ENCODE measurements around the gene CHRNB2.

Gene CHRNB2

GRCh38 chr1:154611150-154611862 lies 43.7 kb downstream of the CHRNB2 start:
- no peak for DNase-seq (ENCODE audit: low spot score)

- DNase-seq (ENCODE audit: low spot score): no peak
Observed at GRCh38 chr1:154614247-154614646, 46.7 kb downstream of the CHRNB2 start.

- DNase-seq (ENCODE audit: low spot score): no peak
Observed at GRCh38 chr1:154614901-154615300, 47.3 kb downstream of the CHRNB2 start.

DNA sequence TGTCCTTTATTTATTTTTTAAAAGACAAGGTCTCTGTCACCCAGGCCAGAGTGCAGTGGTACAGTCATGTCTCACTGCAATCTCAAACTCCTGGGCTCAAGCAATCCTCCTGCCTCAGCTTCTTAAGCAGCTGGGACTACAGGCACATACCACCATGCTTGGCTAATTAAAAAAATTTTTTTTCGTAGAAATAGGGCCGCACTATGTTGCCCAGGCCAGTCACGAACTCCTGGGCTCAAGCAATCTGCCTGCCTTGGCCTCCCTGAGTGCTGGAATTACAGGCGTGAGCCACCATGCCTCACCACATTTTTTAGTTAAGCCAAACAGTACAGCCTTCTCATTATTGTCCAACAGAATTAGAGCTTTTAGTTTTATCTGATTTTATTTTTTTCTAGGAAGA lies 47.8 kb downstream of the CHRNB2 start:
- DNase-seq (ENCODE audit: low spot score): no peak

GRCh38 chr1:154616659-154617345 lies 49.2 kb downstream of the CHRNB2 start:
- DNase-seq (ENCODE audit: low spot score): no peak

DNA sequence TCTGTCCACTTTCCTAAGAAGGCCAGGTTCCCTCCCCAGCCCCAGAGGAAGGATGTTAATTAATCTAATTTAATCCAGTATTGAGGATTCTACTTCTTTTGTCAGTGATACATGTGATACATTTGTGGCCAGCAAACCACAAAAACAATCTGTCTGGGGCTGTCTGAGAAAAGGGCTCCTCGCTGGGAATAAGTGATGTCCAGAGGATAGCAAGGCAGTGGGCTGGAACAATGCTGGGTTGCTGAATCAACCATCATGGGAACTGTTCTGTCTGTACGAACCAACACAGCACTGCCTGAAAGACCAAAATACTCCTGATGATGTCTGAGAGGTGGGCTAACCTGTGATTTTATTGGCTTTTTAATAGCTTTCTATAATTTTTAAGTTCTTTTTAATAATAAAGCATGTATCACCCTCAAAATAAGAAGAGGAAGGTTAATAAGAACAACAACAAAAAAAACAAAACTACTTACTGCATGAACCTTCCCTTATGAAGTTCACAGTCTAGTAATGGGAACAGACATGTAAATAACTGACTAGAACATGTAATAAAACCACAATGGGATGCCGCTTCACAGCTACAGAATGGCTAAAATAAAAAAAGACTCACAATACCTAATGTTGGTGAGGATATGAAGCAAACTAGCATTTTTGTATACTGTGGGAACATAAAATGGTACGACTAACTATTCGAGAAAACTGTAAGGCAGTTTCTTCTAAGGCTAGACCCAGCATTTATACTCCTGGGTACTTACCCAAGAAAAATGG lies 51.8 kb downstream of the CHRNB2 start:
- no peak for DNase-seq (ENCODE audit: low spot score)

GRCh38 chr1:154620751-154621150 lies 53.2 kb downstream of the CHRNB2 start:
- no peak for DNase-seq (ENCODE audit: low spot score)

DNA sequence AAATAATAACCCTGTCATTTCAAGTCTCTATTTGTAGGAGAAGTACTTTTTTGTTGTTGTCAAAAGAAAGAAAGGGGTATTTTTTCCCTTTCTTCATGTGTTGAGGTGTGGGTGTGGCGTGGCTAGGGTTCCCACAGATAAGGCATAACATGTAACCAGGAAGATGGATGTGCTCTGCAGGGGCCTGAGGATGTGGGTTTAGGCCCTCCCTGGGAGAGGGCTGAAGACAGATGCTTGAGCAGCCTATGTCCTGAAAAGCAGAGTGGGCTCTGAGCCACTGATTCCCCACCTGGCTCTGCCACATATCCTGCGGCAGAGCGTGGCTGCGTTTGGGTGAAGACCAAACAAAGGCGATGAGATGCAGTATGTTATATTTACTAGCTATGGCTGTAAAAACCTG lies 54.3 kb downstream of the CHRNB2 start:
- no peak for DNase-seq (ENCODE audit: low spot score)

GRCh38 chr1:154622503-154623039 lies 55.0 kb downstream of the CHRNB2 start:
- no peak for DNase-seq (ENCODE audit: low spot score)

- DNase-seq (ENCODE audit: low spot score): no peak
Observed at GRCh38 chr1:154623358-154623757, 55.8 kb downstream of the CHRNB2 start.

DNA sequence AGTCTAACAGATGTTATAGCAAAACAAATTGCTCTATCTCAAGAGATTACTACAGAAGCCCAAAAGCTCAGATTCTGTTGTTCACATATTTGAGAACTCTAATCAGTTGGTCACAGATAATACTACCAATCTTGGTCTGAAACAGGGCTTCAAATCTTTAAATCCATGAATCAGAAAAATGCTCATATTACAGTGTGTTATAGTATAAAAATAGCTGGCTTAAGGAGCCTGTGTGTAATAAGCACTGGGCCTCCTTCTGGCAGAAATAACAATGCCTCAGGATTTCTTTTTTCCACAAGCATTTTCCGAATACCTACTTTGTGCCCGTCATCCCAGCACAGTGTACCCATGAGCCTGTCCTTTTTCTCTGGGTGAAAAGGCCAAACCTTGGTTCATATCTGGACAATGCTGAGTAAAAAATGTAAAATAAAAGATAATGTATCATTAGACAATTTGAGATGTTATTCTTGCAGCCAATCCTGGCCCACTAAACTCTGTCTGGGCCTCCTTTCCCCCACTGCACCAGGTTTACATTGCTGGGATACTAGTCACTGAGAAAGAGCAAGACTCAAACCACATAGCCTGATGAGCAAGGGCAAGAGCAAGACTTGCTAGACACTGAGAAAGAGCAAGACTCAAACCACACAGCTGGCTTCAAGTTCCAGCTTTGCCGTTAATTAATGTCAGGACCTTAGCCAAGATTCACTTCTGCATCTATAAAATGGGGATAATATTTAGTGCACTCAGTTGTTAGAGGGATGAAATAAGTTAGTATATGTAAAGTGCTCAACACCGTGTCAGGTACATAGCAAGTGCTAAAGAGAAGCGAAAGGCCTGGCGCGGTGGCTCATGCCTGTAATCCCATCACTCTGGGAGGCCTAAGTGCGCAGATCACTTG lies 57.4 kb downstream of the CHRNB2 start:
- DNase-seq (ENCODE audit: low spot score): no peak

DNA sequence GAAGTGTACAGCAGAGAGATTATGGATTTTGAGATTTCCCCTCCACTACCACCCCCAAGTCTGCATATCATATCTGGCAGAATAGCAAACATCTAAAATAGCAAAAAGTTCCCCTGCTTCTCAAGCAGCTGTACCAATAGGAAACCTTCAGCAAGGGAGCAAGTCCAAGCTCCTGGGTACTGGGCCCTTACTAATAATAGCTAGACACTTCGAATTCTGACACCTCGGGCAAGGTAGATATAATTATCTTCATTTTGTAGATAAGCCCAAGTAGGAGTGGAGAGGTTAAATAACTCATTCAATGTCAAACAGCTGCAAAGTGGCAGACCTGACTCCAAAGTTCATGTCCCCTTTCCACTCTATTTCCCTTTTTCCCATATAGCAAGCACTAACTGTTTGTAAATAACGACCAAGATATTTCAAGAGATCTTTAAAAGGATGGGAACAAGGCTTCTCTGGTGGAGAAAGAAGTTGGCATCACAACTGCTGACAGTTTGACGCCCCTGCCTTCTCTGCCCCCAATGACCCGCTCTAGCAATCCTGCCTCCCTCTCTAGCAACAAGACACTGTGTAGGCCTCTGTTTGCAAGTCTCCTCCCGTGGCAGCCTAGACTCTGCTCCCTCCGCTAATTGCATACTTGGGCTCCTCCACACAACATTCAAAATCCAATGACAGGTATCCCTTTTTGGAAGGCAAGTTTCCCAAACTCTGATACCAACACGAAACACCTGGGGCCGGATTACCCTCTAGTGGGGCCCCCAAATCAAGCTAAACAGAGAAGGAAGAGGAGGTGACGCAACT lies 59.1 kb downstream of the CHRNB2 start:
- DNase-seq (ENCODE audit: low spot score): peak; percentile 16

- peak; percentile 85 for DNase-seq (ENCODE audit: low spot score)
Observed at GRCh38 chr1:154627257-154628120, 59.9 kb downstream of the CHRNB2 start.

DNA sequence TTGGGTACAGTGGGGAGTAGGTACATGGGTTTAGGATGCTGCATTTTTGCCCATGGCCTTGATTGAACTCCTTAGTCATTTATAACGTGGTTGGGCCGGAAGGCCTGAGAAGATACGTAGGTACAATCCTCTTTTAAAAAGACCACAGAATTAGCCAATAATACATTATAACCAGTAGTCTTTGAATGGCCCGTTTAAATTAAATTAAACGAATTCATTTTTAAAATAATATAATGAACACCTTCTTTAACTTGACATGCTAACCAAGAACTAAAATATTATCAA lies 60.5 kb downstream of the CHRNB2 start:
- no peak for DNase-seq (ENCODE audit: low spot score)

GRCh38 chr1:154629061-154629674 lies 61.6 kb downstream of the CHRNB2 start:
- no peak for DNase-seq (ENCODE audit: low spot score)

All from Ammon's horn (tissue), 1 donor.